Astrocyte (in vitro differentiated cells and primary cell): ENCODE measurements around the gene UNKL.

Experiments
- CTCF ChIP-seq: IDR thresholded peaks from 2 replicates; pipeline ENCODE4 v1.5.1; 2011; ENCODE audit warnings: low read depth, mild to moderate bottlenecking, inconsistent platforms, low read length, moderate library complexity; ENCODE audit not compliant: insufficient read depth
- EZH2 ChIP-seq: IDR thresholded peaks from 2 replicates; pipeline ENCODE4 v1.6.1; 2012; ENCODE audit warnings: mild to moderate bottlenecking, low read length, inconsistent platforms; ENCODE audit not compliant: insufficient read depth

GRCh38 chr16:1434644-1435592, 20.4 kb upstream of the UNKL start:
- TF ChIP-seq EZH2 (no peak), CTCF (no peak)
